ENCODE results near the gene BORCS5. TPM values are rescaled to one million over a fixed set of nuclear protein-coding genes. Genes with fewer than 3 reads are reported as not detected.

Gene BORCS5
- total RNA-seq, 1 donor from 2014 or later: 17.4 TPM

- intact Hi-C loops (cut with DNase I): no loop called here
- H3K9me3 ChIP-seq: no peaks in the 10 kb centered on the region
Observed at GRCh38 chr12:12380949-12381593, 24.2 kb downstream of the BORCS5 start.

GRCh38 chr12:12381982-12382381 is 25.1 kb downstream of the BORCS5 start:
- no peak for DNase-seq (ENCODE audit: extremely low spot score in 2 of 2)

More at GRCh38 chr12:12380949-12381593, 24.2 kb downstream of the BORCS5 start:
- TF ChIP-seq POLR2A (IDR thresholded peaks at IDR 0.05): no peak
- no peak for TF ChIP-seq POLR2AphosphoS5 (IDR thresholded peaks at IDR 0.05; ENCODE audit: insufficient read depth in 1 of 2, low read depth in 1 of 2)
- no peak for TF ChIP-seq CTCF (IDR thresholded peaks at IDR 0.05)
- no peak overlapping the region for H3K27ac ChIP-seq
- no peaks in the 10 kb centered on the region for H3K36me3 ChIP-seq
- no peaks in the 10 kb centered on the region for H3K27me3 ChIP-seq
- peaks cover 6% of the 10 kb centered on the region for H3K4me1 ChIP-seq
- no peak for DNase-seq (ENCODE audit: extremely low spot score in 2 of 2)
- no peak overlapping the region for H3K4me3 ChIP-seq

GRCh38 chr12:12384571-12385340 is 27.9 kb downstream of the BORCS5 start:
- Histone ChIP-seq H3K4me3 (no peak overlapping the region), H3K27ac (no peak overlapping the region), H3K36me3 (no peaks in the 10 kb centered on the region), H3K9me3 (no peaks in the 10 kb centered on the region), H3K4me1 (peaks cover 6% of the 10 kb centered on the region), H3K27me3 (no peaks in the 10 kb centered on the region)
- no peak for TF ChIP-seq CTCF (IDR thresholded peaks at IDR 0.05)
- TF ChIP-seq POLR2A (IDR thresholded peaks at IDR 0.05): no peak
- no peak for TF ChIP-seq POLR2AphosphoS5 (IDR thresholded peaks at IDR 0.05; ENCODE audit: insufficient read depth in 1 of 2, low read depth in 1 of 2)
- intact Hi-C loops (cut with DNase I): no loop called here
- no peak for DNase-seq (ENCODE audit: extremely low spot score in 2 of 2)

More at GRCh38 chr12:12381982-12382381, 25.1 kb downstream of the BORCS5 start:
- H3K9me3 ChIP-seq: no peaks in the 10 kb centered on the region
- H3K27ac ChIP-seq: no peak overlapping the region
- no peak overlapping the region for H3K4me3 ChIP-seq
- peaks cover 6% of the 10 kb centered on the region for H3K4me1 ChIP-seq
- H3K27me3 ChIP-seq: no peaks in the 10 kb centered on the region
- intact Hi-C loops (cut with DNase I): no loop called here
- H3K36me3 ChIP-seq: no peaks in the 10 kb centered on the region
- TF ChIP-seq POLR2AphosphoS5 (IDR thresholded peaks at IDR 0.05; ENCODE audit: insufficient read depth in 1 of 2, low read depth in 1 of 2) (no peak), CTCF (IDR thresholded peaks at IDR 0.05) (no peak), POLR2A (IDR thresholded peaks at IDR 0.05) (no peak)

- no peak for DNase-seq (ENCODE audit: extremely low spot score in 2 of 2)
- no peaks in the 10 kb centered on the region for H3K36me3 ChIP-seq
- H3K27ac ChIP-seq: no peak overlapping the region
- H3K9me3 ChIP-seq: no peaks in the 10 kb centered on the region
- H3K27me3 ChIP-seq: no peaks in the 10 kb centered on the region
- TF ChIP-seq POLR2A (IDR thresholded peaks at IDR 0.05): no peak
- no peak for TF ChIP-seq CTCF (IDR thresholded peaks at IDR 0.05)
- no peak for TF ChIP-seq POLR2AphosphoS5 (IDR thresholded peaks at IDR 0.05; ENCODE audit: insufficient read depth in 1 of 2, low read depth in 1 of 2)
- no peak overlapping the region for H3K4me3 ChIP-seq
- intact Hi-C loops (cut with DNase I): no loop called here
- H3K4me1 ChIP-seq: peaks cover 6% of the 10 kb centered on the region
Observed at GRCh38 chr12:12387501-12387900, 30.6 kb downstream of the BORCS5 start.

- peaks cover 13% of the 10 kb centered on the region for H3K4me1 ChIP-seq
- no peak for TF ChIP-seq POLR2A (IDR thresholded peaks at IDR 0.05)
- no peak for TF ChIP-seq POLR2AphosphoS5 (IDR thresholded peaks at IDR 0.05; ENCODE audit: insufficient read depth in 1 of 2, low read depth in 1 of 2)
- TF ChIP-seq CTCF (IDR thresholded peaks at IDR 0.05): no peak
- intact Hi-C loops (cut with DNase I): loop anchor here (10.0 kb wide), 1 partner anchor 172 kb away; the partner anchor contains the start of gene DUSP16
- H3K9me3 ChIP-seq: no peaks in the 10 kb centered on the region
- H3K4me3 ChIP-seq: no peak overlapping the region
- no peak for DNase-seq (ENCODE audit: extremely low spot score in 2 of 2)
- H3K36me3 ChIP-seq: no peaks in the 10 kb centered on the region
- H3K27me3 ChIP-seq: no peaks in the 10 kb centered on the region
- H3K27ac ChIP-seq: no peak overlapping the region
Observed at GRCh38 chr12:12392413-12392812, 35.5 kb downstream of the BORCS5 start.
